H9 (cell line): Measurements from ENCODE around the gene NCAM1. TPM values are rescaled to one million over a fixed set of nuclear protein-coding genes. Genes with fewer than 3 reads are reported as not detected.

Experiments used
- DNase-seq: peaks from one replicate; pipeline ENCODE4 v3.0.0-alpha.2; 2017
- H2AFZ ChIP-seq: one replicate; pipeline ENCODE4 v1.6.1; 2013; ENCODE audit warnings: mild to moderate bottlenecking, low read length, control low read depth, moderate library complexity
- H2AK5ac ChIP-seq: 2 replicates; pipeline ENCODE4 v1.6.1; 2013; ENCODE audit warnings: low read length, control low read depth, mixed read lengths; ENCODE audit not compliant: insufficient read length
- H2BK120ac ChIP-seq: one replicate; pipeline ENCODE4 v1.6.1; 2013; ENCODE audit warnings: low read depth, mild to moderate bottlenecking, low read length, control low read depth, inconsistent platforms; ENCODE audit not compliant: poor library complexity, severe bottlenecking
- H2BK12ac ChIP-seq: 2 replicates; pipeline ENCODE4 v1.6.1; 2013; ENCODE audit warnings: low read length, control low read depth, mixed read lengths, low read depth; ENCODE audit not compliant: insufficient read length
- H2BK15ac ChIP-seq: 2 replicates; pipeline ENCODE4 v1.6.1; 2013; ENCODE audit warnings: low read depth, low read length, control low read depth
- H2BK20ac ChIP-seq: one replicate; pipeline ENCODE4 v1.6.1; 2013; ENCODE audit warnings: low read depth, mild to moderate bottlenecking, low read length, control low read depth, inconsistent platforms; ENCODE audit not compliant: poor library complexity, severe bottlenecking
- H2BK5ac ChIP-seq: 2 replicates; pipeline ENCODE4 v1.6.1; 2013; ENCODE audit warnings: low read length, control low read depth, mixed read lengths; ENCODE audit not compliant: insufficient read length
- H3K14ac ChIP-seq: 2 replicates; pipeline ENCODE4 v1.6.1; 2013; ENCODE audit warnings: low read length, control low read depth; ENCODE audit not compliant: insufficient read depth
- H3K18ac ChIP-seq: 2 replicates; pipeline ENCODE4 v1.6.1; 2013; ENCODE audit warnings: low read depth, mild to moderate bottlenecking, mixed read lengths, low read length, control low read depth; ENCODE audit not compliant: insufficient read length
- H3K23ac ChIP-seq: 2 replicates; pipeline ENCODE4 v1.6.1; 2013; ENCODE audit warnings: low read length, control low read depth, mixed read lengths, low read depth; ENCODE audit not compliant: insufficient read length
- H3K23me2 ChIP-seq: 2 replicates; pipeline ENCODE4 v1.6.1; 2013; ENCODE audit warnings: low read depth, mild to moderate bottlenecking, mixed read lengths, low read length, control low read depth; ENCODE audit not compliant: insufficient read length, poor library complexity, severe bottlenecking
- H3K27ac ChIP-seq: 2 replicates; pipeline ENCODE4 v1.5.1; 2013; ENCODE audit warnings: low read length, control low read depth, mixed read lengths, low read depth; ENCODE audit not compliant: insufficient read length
- H3K27me3 ChIP-seq: 2 replicates; pipeline ENCODE4 v1.6.1; 2013; ENCODE audit warnings: low read length, control low read depth, inconsistent platforms; ENCODE audit not compliant: insufficient read depth
- H3K4ac ChIP-seq: 2 replicates; pipeline ENCODE4 v1.6.1; 2013; ENCODE audit warnings: low read depth, mild to moderate bottlenecking, control low read depth, inconsistent platforms, low read length, moderate library complexity
- H3K4me1 ChIP-seq: 2 replicates; pipeline ENCODE4 v1.6.1; 2013; ENCODE audit warnings: low read length, control low read depth, inconsistent platforms; ENCODE audit not compliant: insufficient read depth
- H3K4me2 ChIP-seq: 2 replicates; pipeline ENCODE4 v1.6.1; 2013; ENCODE audit warnings: low read length, control low read depth, mixed read lengths; ENCODE audit not compliant: insufficient read length, insufficient read depth
- H3K56ac ChIP-seq: 2 replicates; pipeline ENCODE4 v1.6.1; 2013; ENCODE audit warnings: low read depth, mild to moderate bottlenecking, mixed read lengths, low read length, control low read depth; ENCODE audit not compliant: insufficient read length
- H3K79me1 ChIP-seq: 2 replicates; pipeline ENCODE4 v1.6.1; 2013; ENCODE audit warnings: low read depth, mild to moderate bottlenecking, moderate library complexity, low read length, control low read depth, inconsistent platforms; ENCODE audit not compliant: insufficient read depth, poor library complexity, severe bottlenecking
- H3K79me2 ChIP-seq: 2 replicates; pipeline ENCODE4 v1.6.1; 2013; ENCODE audit warnings: low read length, control low read depth, inconsistent platforms; ENCODE audit not compliant: insufficient read depth
- H3K9ac ChIP-seq: 2 replicates; pipeline ENCODE4 v1.6.1; 2013; ENCODE audit warnings: low read length, control low read depth, mixed read lengths; ENCODE audit not compliant: insufficient read length; ENCODE audit errors: extremely low read depth
- H3K9me3 ChIP-seq: one replicate; pipeline ENCODE4 v1.6.1; 2013; ENCODE audit warnings: low read depth, low read length, inconsistent platforms; ENCODE audit not compliant: control insufficient read depth
- H3T11ph ChIP-seq: one replicate; pipeline ENCODE4 v1.6.1; 2013; ENCODE audit warnings: mild to moderate bottlenecking, low read length, control low read depth, inconsistent platforms
- H4K20me1 ChIP-seq: one replicate; pipeline ENCODE4 v1.6.1; 2013; ENCODE audit not compliant: control insufficient read depth, insufficient read length, insufficient read depth
- H4K5ac ChIP-seq: 2 replicates; pipeline ENCODE4 v1.6.1; 2013; ENCODE audit warnings: low read depth, mild to moderate bottlenecking, mixed read lengths, low read length, control low read depth; ENCODE audit not compliant: insufficient read length
- H4K8ac ChIP-seq: replicated peaks from 2 replicates; pipeline ENCODE4 v1.6.1; 2013; ENCODE audit warnings: low read length, control low read depth, mixed read lengths, low read depth; ENCODE audit not compliant: insufficient read length
- H4K91ac ChIP-seq: 2 replicates; pipeline ENCODE4 v1.6.1; 2013; ENCODE audit warnings: low read depth, mild to moderate bottlenecking, moderate library complexity, mixed read lengths, low read length, control low read depth; ENCODE audit not compliant: insufficient read length
- H3K27ac Mint-ChIP-seq, 3 experiments: 2 replicates in 2 of 3; 3 replicates in 1 of 3; pipeline ENCODE4 v1.8.0; 2020 to 2021; ENCODE audit warnings: mixed read lengths in 3 of 3, mild to moderate bottlenecking in 1 of 3, moderate library complexity in 1 of 3
- H3K27me3 Mint-ChIP-seq: 2 replicates; pipeline ENCODE4 v1.8.0; 2021; ENCODE audit warnings: low read depth, mild to moderate bottlenecking, moderate library complexity, mixed read lengths
- H3K36me3 Mint-ChIP-seq, 3 experiments: 2 replicates in 2 of 3; 3 replicates in 1 of 3; pipeline ENCODE4 v1.8.0; 2020 to 2021; ENCODE audit warnings: low read depth in 3 of 3, mixed read lengths in 3 of 3; ENCODE audit not compliant: insufficient read depth in 1 of 3
- H3K4me1 Mint-ChIP-seq, 2 experiments: 2 replicates each; pipeline ENCODE4 v1.8.0; 2020; ENCODE audit warnings: mixed read lengths in 2 of 2
- H3K4me3 Mint-ChIP-seq, 2 experiments: 2 replicates in 1 of 2; 3 replicates in 1 of 2; pipeline ENCODE4 v1.8.0; 2020 to 2021; ENCODE audit warnings: mild to moderate bottlenecking in 2 of 2, mixed read lengths in 2 of 2, moderate library complexity in 1 of 2
- H3K9me3 Mint-ChIP-seq, 2 experiments: 2 replicates in 1 of 2; 3 replicates in 1 of 2; pipeline ENCODE4 v1.8.0; 2020; ENCODE audit warnings: mild to moderate bottlenecking in 2 of 2, mixed read lengths in 2 of 2, moderate library complexity in 1 of 2
- CTCF ChIP-seq: fragments of 200-600 bp; sonication (generic); conservative IDR thresholded peaks from 3 replicates; pipeline ENCODE4 v1.8.0; 2021; ENCODE audit warnings: antibody characterized with exemption, mild to moderate bottlenecking
- WGBS: extraction: QIAGEN DNeasy Blood & Tissue Kit; methylation state at CpG from one replicate; pipeline ENCODE4 v1.1.7; 2013; ENCODE audit warnings: missing lambda C conversion rate, low lambda C conversion rate, mixed read lengths; ENCODE audit not compliant: insufficient read length; ENCODE audit errors: extremely low coverage; 5-methylcytosine and 5-hydroxymethylcytosine counted together
- total RNA-seq: library from RNA; stranded (reverse); gene quantifications from 2 replicates; pipeline ENCODE4 v1.2.1, GENCODE V29; 2021

Gene NCAM1
- total RNA-seq, 1 experiment from 2014 or later, result 2.5 TPM

GRCh38 chr11:113124578-113124977, 163.4 kb downstream of the NCAM1 start:
- no peaks in the 10 kb centered on the region for H3K36me3 Mint-ChIP-seq

More at GRCh38 chr11:113124578-113124977, 163.4 kb downstream of the NCAM1 start:
- no peak overlapping the region for H3K9ac ChIP-seq
- no peak overlapping the region for H2AK5ac ChIP-seq
- no peak overlapping the region for H2BK15ac ChIP-seq
- Mint-ChIP-seq H3K9me3 (no peaks in the 10 kb centered on the region), H3K27me3 (no peaks in the 10 kb centered on the region; the same call in 1 of the 2 replicates), H3K4me3 (no peak overlapping the region), H3K27ac (no peak overlapping the region), H3K4me1 (peaks cover 8 to 13% of the 10 kb centered on the region in 2 experiments; a peak in 3 of 4 replicates)
- H4K8ac ChIP-seq, result no peak overlapping the region
- H2BK5ac ChIP-seq, result no peak overlapping the region
- no peak overlapping the region for H3K18ac ChIP-seq
- H3K4me1 ChIP-seq, result no peaks in the 10 kb centered on the region
- H3K79me1 ChIP-seq, result no peaks in the 10 kb centered on the region
- no peak overlapping the region for H4K91ac ChIP-seq
- H4K20me1 ChIP-seq, result no peaks in the 10 kb centered on the region
- no peak overlapping the region for H3K27ac ChIP-seq
- no peak for TF ChIP-seq CTCF
- no peak overlapping the region for H3K23ac ChIP-seq
- H3K9me3 ChIP-seq, result no peaks in the 10 kb centered on the region
- whole genome bisulfite sequencing, result no CpG with 5 or more reads among the region's 8 CpGs
- H3T11ph ChIP-seq, result no peak overlapping the region
- no peak overlapping the region for H2BK120ac ChIP-seq
- H3K27me3 ChIP-seq, result no peaks in the 10 kb centered on the region
- no peak overlapping the region for H2BK20ac ChIP-seq
- H4K5ac ChIP-seq, result no peak overlapping the region
- H3K79me2 ChIP-seq, result no peaks in the 10 kb centered on the region
- H3K14ac ChIP-seq, result no peak overlapping the region
- no peak overlapping the region for H3K56ac ChIP-seq
- H3K4me2 ChIP-seq, result no peak overlapping the region
- no peak for DNase-seq
- H3K23me2 ChIP-seq, result no peaks in the 10 kb centered on the region
- no peak overlapping the region for H3K4ac ChIP-seq
- no peak overlapping the region for H2BK12ac ChIP-seq
- no peak overlapping the region for H2AFZ ChIP-seq
